ENCODE results near the gene ANKRD40CL. TPM values are rescaled to one million over a fixed set of nuclear protein-coding genes. Genes with fewer than 3 reads are reported as not detected.
A peak's percentile ranks its signal among the peaks of the same experiment; 100 is the strongest.

Gene ANKRD40CL
- polyA plus RNA-seq, 1 donor (not counting 4 experiments of a cell fraction or from before 2014, with no cell fraction given), result not detected

- H3K4me2 ChIP-seq (ENCODE audit: control insufficient read depth, extremely low read depth, insufficient read depth, low read depth, low read length), result peak overlapping the region; percentile 79
- H3K9me1 ChIP-seq (ENCODE audit: control insufficient read depth, extremely low read depth, insufficient read depth, low read length), result no peaks in the 10 kb centered on the region
- no peak overlapping the region for H2AFZ ChIP-seq (ENCODE audit: control insufficient read depth, low read length)
- no peak overlapping the region for H3K27ac ChIP-seq (ENCODE audit: control insufficient read depth, insufficient read depth, low read length)
- H3K27me3 ChIP-seq (ENCODE audit: control insufficient read depth, extremely low read depth, insufficient read depth, low read length), result no peaks in the 10 kb centered on the region
- H4K20me1 ChIP-seq (ENCODE audit: control insufficient read depth, extremely low read depth, insufficient read depth, low read length), result peaks cover 44% of the 10 kb centered on the region
- no peaks in the 10 kb centered on the region for H3K36me3 ChIP-seq (ENCODE audit: control insufficient read depth in 2 of 2, extremely low read depth in 1 of 2, insufficient read depth in 2 of 2, low read length in 2 of 2)
- H3K79me2 ChIP-seq (ENCODE audit: control insufficient read depth, insufficient read depth, low read length), result peaks cover 84% of the 10 kb centered on the region
- DNase-seq (ENCODE audit: low read depth, low spot score) (no peak), FAIRE-seq (no peak)
- peaks cover 20% of the 10 kb centered on the region for H3K4me1 ChIP-seq (ENCODE audit: control insufficient read depth, extremely low read depth, insufficient read depth, low read length)
- no peak overlapping the region for H3K9ac ChIP-seq (ENCODE audit: control insufficient read depth, extremely low read depth, insufficient read depth, low read length)
- H3K9me3 ChIP-seq (ENCODE audit: control insufficient read depth, low read depth, low read length), result no peaks in the 10 kb centered on the region
- peak overlapping the region in 2 of 3 experiments; percentile 28 to 49 for H3K4me3 ChIP-seq (ENCODE audit: control insufficient read depth in 2 of 3, extremely low read depth in 1 of 3, insufficient read depth in 2 of 3, low read depth in 1 of 3, low read length in 3 of 3)
- TF ChIP-seq CTCF (optimal IDR thresholded peaks at IDR 0.05 in 1 of 3, IDR thresholded peaks at IDR 0.05 in 1 of 3, conservative IDR thresholded peaks at IDR 0.05 in 1 of 3; ENCODE audit: extremely low read depth in 1 of 3, insufficient read depth in 2 of 3, low read length in 3 of 3) (no peak), EZH2 (IDR thresholded peaks at IDR 0.05; ENCODE audit: low read length) (no peak)
- dilution Hi-C loops (cut with MboI; ENCODE audit: extremely low pct_ligation_motif_present, low sequenced_read_pairs), result no loop called here
Measured at GRCh38 chr17:50722746-50723145, 44.6 kb downstream of the ANKRD40CL start.

GRCh38 chr17:50721194-50722010 is 45.9 kb downstream of the ANKRD40CL start:
- peak overlapping the region; percentile 97 for H3K27ac ChIP-seq (ENCODE audit: control insufficient read depth, insufficient read depth, low read length)
- H3K36me3 ChIP-seq (ENCODE audit: control insufficient read depth in 2 of 2, extremely low read depth in 1 of 2, insufficient read depth in 2 of 2, low read length in 2 of 2), result no peaks in the 10 kb centered on the region
- DNase-seq (ENCODE audit: low read depth, low spot score) (no peak), FAIRE-seq (no peak)
- H2AFZ ChIP-seq (ENCODE audit: control insufficient read depth, low read length), result no peak overlapping the region
- H3K4me1 ChIP-seq (ENCODE audit: control insufficient read depth, extremely low read depth, insufficient read depth, low read length), result peaks cover 20% of the 10 kb centered on the region
- dilution Hi-C loops (cut with MboI; ENCODE audit: extremely low pct_ligation_motif_present, low sequenced_read_pairs), result no loop called here
- H3K9ac ChIP-seq (ENCODE audit: control insufficient read depth, extremely low read depth, insufficient read depth, low read length), result peak overlapping the region; percentile 99
- no peak for TF ChIP-seq CTCF (optimal IDR thresholded peaks at IDR 0.05 in 1 of 3, IDR thresholded peaks at IDR 0.05 in 1 of 3, conservative IDR thresholded peaks at IDR 0.05 in 1 of 3; ENCODE audit: extremely low read depth in 1 of 3, insufficient read depth in 2 of 3, low read length in 3 of 3)
- no peak for TF ChIP-seq EZH2 (IDR thresholded peaks at IDR 0.05; ENCODE audit: low read length)
- H3K79me2 ChIP-seq (ENCODE audit: control insufficient read depth, insufficient read depth, low read length), result peaks cover 70% of the 10 kb centered on the region
- no peaks in the 10 kb centered on the region for H3K9me1 ChIP-seq (ENCODE audit: control insufficient read depth, extremely low read depth, insufficient read depth, low read length)
- no peaks in the 10 kb centered on the region for H3K9me3 ChIP-seq (ENCODE audit: control insufficient read depth, low read depth, low read length)
- peaks cover 35% of the 10 kb centered on the region for H4K20me1 ChIP-seq (ENCODE audit: control insufficient read depth, extremely low read depth, insufficient read depth, low read length)
- H3K4me2 ChIP-seq (ENCODE audit: control insufficient read depth, extremely low read depth, insufficient read depth, low read depth, low read length), result peak overlapping the region; percentile 79
- H3K4me3 ChIP-seq (ENCODE audit: control insufficient read depth in 2 of 3, extremely low read depth in 1 of 3, insufficient read depth in 2 of 3, low read depth in 1 of 3, low read length in 3 of 3), result peak overlapping the region; percentile 82 to 97 (median 97)
- no peaks in the 10 kb centered on the region for H3K27me3 ChIP-seq (ENCODE audit: control insufficient read depth, extremely low read depth, insufficient read depth, low read length)
